ENCODE measurements around the gene SLC35A2. TPM values are rescaled to one million over a fixed set of nuclear protein-coding genes. Genes with fewer than 3 reads are reported as not detected.

SLC35A2 gene
- total RNA-seq, 1 experiment from 2014 or later = 12.7 TPM

GRCh38 chrX:48902776-48903175, 8.7 kb downstream of the SLC35A2 start:
- peaks cover 13% of the 10 kb centered on the region for H3K4me1 ChIP-seq (ENCODE audit: low read length)
- H3K4me2 ChIP-seq (ENCODE audit: low read depth, low read length, poor library complexity, severe bottlenecking) = no peak overlapping the region
- no peaks in the 10 kb centered on the region for H4K20me1 ChIP-seq (ENCODE audit: insufficient read depth, low read depth, low read length)
- H3K27ac ChIP-seq (ENCODE audit: low read length) = no peak overlapping the region
- H3K4me3 ChIP-seq (ENCODE audit: low read length) = no peak overlapping the region
- H3K27me3 ChIP-seq (ENCODE audit: low read length) = no peaks in the 10 kb centered on the region
- no peaks in the 10 kb centered on the region for H3K9me3 ChIP-seq (ENCODE audit: low read length)
- no peaks in the 10 kb centered on the region for H3K9me2 ChIP-seq (replicated peaks; ENCODE audit: insufficient read depth, low read length)
- DNase-seq = no peak
- H2AFZ ChIP-seq (ENCODE audit: low read length) = no peak overlapping the region
- no peaks in the 10 kb centered on the region for H3K36me3 ChIP-seq (ENCODE audit: insufficient read depth, low read length)
- H3K9ac ChIP-seq (ENCODE audit: low read length) = no peak overlapping the region
- peaks cover 10% of the 10 kb centered on the region for H3K79me2 ChIP-seq (ENCODE audit: low read length)

GRCh38 chrX:48902135-48902534, 9.3 kb downstream of the SLC35A2 start:
- peaks cover 13% of the 10 kb centered on the region for H3K79me2 ChIP-seq (ENCODE audit: low read length)
- H3K4me3 ChIP-seq (ENCODE audit: low read length) = no peak overlapping the region
- H3K9ac ChIP-seq (ENCODE audit: low read length) = no peak overlapping the region
- no peak overlapping the region for H3K4me2 ChIP-seq (ENCODE audit: low read depth, low read length, poor library complexity, severe bottlenecking)
- no peaks in the 10 kb centered on the region for H3K27me3 ChIP-seq (ENCODE audit: low read length)
- no peak for DNase-seq
- no peaks in the 10 kb centered on the region for H3K36me3 ChIP-seq (ENCODE audit: insufficient read depth, low read length)
- no peaks in the 10 kb centered on the region for H3K9me2 ChIP-seq (replicated peaks; ENCODE audit: insufficient read depth, low read length)
- peaks cover 13% of the 10 kb centered on the region for H3K4me1 ChIP-seq (ENCODE audit: low read length)
- H3K9me3 ChIP-seq (ENCODE audit: low read length) = no peaks in the 10 kb centered on the region
- H4K20me1 ChIP-seq (ENCODE audit: insufficient read depth, low read depth, low read length) = no peaks in the 10 kb centered on the region
- H2AFZ ChIP-seq (ENCODE audit: low read length) = no peak overlapping the region
- H3K27ac ChIP-seq (ENCODE audit: low read length) = no peak overlapping the region

- Histone ChIP-seq H3K9ac (ENCODE audit: low read length) (no peak overlapping the region), H3K27me3 (ENCODE audit: low read length) (no peaks in the 10 kb centered on the region), H3K4me2 (ENCODE audit: low read depth, low read length, poor library complexity, severe bottlenecking) (no peak overlapping the region), H3K4me3 (ENCODE audit: low read length) (no peak overlapping the region), H2AFZ (ENCODE audit: low read length) (no peak overlapping the region), H3K79me2 (ENCODE audit: low read length) (peaks cover 23% of the 10 kb centered on the region), H3K9me3 (ENCODE audit: low read length) (no peaks in the 10 kb centered on the region), H3K27ac (ENCODE audit: low read length) (no peak overlapping the region), H3K36me3 (ENCODE audit: insufficient read depth, low read length) (no peaks in the 10 kb centered on the region), H4K20me1 (ENCODE audit: insufficient read depth, low read depth, low read length) (no peaks in the 10 kb centered on the region), H3K4me1 (ENCODE audit: low read length) (peaks cover 19% of the 10 kb centered on the region), H3K9me2 (replicated peaks; ENCODE audit: insufficient read depth, low read length) (no peaks in the 10 kb centered on the region)
- DNase-seq = no peak
Measured at GRCh38 chrX:48901069-48901468, 10.4 kb downstream of the SLC35A2 start.

GRCh38 chrX:48899078-48899410, 12.4 kb downstream of the SLC35A2 start:
- peak overlapping the region; percentile 63 for H3K9ac ChIP-seq (ENCODE audit: low read length)
- H3K79me2 ChIP-seq (ENCODE audit: low read length) = peaks cover 23% of the 10 kb centered on the region
- no peaks in the 10 kb centered on the region for H3K27me3 ChIP-seq (ENCODE audit: low read length)
- no peak for DNase-seq
- H3K27ac ChIP-seq (ENCODE audit: low read length) = peak overlapping the region; percentile 84
- no peaks in the 10 kb centered on the region for H3K9me2 ChIP-seq (replicated peaks; ENCODE audit: insufficient read depth, low read length)
- peak overlapping the region; percentile 58; the same call in 1 of the 2 replicates for H3K4me3 ChIP-seq (ENCODE audit: low read length)
- peaks cover 19% of the 10 kb centered on the region for H3K4me1 ChIP-seq (ENCODE audit: low read length)
- no peaks in the 10 kb centered on the region for H3K36me3 ChIP-seq (ENCODE audit: insufficient read depth, low read length)
- H3K4me2 ChIP-seq (ENCODE audit: low read depth, low read length, poor library complexity, severe bottlenecking) = peak overlapping the region; percentile 79
- peaks cover 6% of the 10 kb centered on the region; the same call in 1 of the 2 replicates for H4K20me1 ChIP-seq (ENCODE audit: insufficient read depth, low read depth, low read length)
- H3K9me3 ChIP-seq (ENCODE audit: low read length) = no peaks in the 10 kb centered on the region
- H2AFZ ChIP-seq (ENCODE audit: low read length) = no peak overlapping the region

GRCh38 chrX:48897625-48898306, 13.7 kb downstream of the SLC35A2 start, which contains the start of the genes PQBP1 and TIMM17B:
Gene PQBP1, plus strand, starts transcription at chrX:48897930. Its CDS starts 580 bp downstream, at chrX:48898510.
Gene TIMM17B, minus strand, starts transcription at chrX:48897768. Its CDS starts 19 bp downstream, at chrX:48897749.
- Histone ChIP-seq H3K9me2 (replicated peaks; ENCODE audit: insufficient read depth, low read length) (no peaks in the 10 kb centered on the region), H3K36me3 (ENCODE audit: insufficient read depth, low read length) (no peaks in the 10 kb centered on the region), H3K9ac (ENCODE audit: low read length) (peak within 1 kb of the TSS; percentile 89), H4K20me1 (ENCODE audit: insufficient read depth, low read depth, low read length) (peaks cover 6% of the 10 kb centered on the region; the same call in 1 of the 2 replicates), H3K4me2 (ENCODE audit: low read depth, low read length, poor library complexity, severe bottlenecking) (peak within 1 kb of the TSS; percentile 79), H3K4me1 (ENCODE audit: low read length) (peaks cover 19% of the 10 kb centered on the region), H3K9me3 (ENCODE audit: low read length) (no peaks in the 10 kb centered on the region), H2AFZ (ENCODE audit: low read length) (peak within 1 kb of the TSS; percentile 61; the same call in 1 of the 2 replicates), H3K27ac (ENCODE audit: low read length) (peak within 1 kb of the TSS; percentile 84), H3K27me3 (ENCODE audit: low read length) (no peaks in the 10 kb centered on the region), H3K79me2 (ENCODE audit: low read length) (peaks cover 23% of the 10 kb centered on the region), H3K4me3 (ENCODE audit: low read length) (peak within 1 kb of the TSS; percentile 82)
- DNase-seq = peak; percentile 96

- Histone ChIP-seq H3K9ac (ENCODE audit: low read length) (peak overlapping the region; percentile 89), H3K27me3 (ENCODE audit: low read length) (no peaks in the 10 kb centered on the region), H4K20me1 (ENCODE audit: insufficient read depth, low read depth, low read length) (peaks cover 6% of the 10 kb centered on the region; the same call in 1 of the 2 replicates), H3K4me2 (ENCODE audit: low read depth, low read length, poor library complexity, severe bottlenecking) (peak overlapping the region; percentile 79), H2AFZ (ENCODE audit: low read length) (0 out of 2 replicates have a peak overlapping the region, but pooled peaks have one; percentile 61), H3K79me2 (ENCODE audit: low read length) (peaks cover 23% of the 10 kb centered on the region), H3K9me3 (ENCODE audit: low read length) (no peaks in the 10 kb centered on the region), H3K4me1 (ENCODE audit: low read length) (peaks cover 19% of the 10 kb centered on the region), H3K4me3 (ENCODE audit: low read length) (peak overlapping the region; percentile 82), H3K36me3 (ENCODE audit: insufficient read depth, low read length) (no peaks in the 10 kb centered on the region), H3K27ac (ENCODE audit: low read length) (peak overlapping the region; percentile 66; the same call in 1 of the 2 replicates), H3K9me2 (replicated peaks; ENCODE audit: insufficient read depth, low read length) (no peaks in the 10 kb centered on the region)
- peak; percentile 75 for DNase-seq
Measured at GRCh38 chrX:48897157-48897624, 14.3 kb downstream of the SLC35A2 start.

DNA sequence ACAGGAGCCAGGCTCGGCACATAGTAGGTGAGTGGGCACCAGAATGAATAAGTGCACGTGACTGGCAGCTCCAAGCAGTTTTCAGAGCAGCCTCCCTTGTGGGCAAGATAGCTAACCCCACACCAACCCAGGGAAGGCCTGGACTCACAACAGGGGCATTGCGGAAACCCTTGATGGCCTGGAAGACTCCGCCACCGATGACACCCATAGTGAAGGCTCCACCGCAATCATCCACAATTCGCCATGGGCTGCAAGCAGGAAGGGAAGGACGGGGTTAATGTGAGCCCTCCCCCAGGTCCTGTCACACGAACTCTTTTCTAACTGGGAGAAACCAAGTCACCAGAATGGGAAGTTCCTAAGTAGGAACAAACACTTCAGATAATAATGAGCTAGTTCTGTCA, 14.8 kb downstream of the SLC35A2 start:
- Histone ChIP-seq H3K27ac (ENCODE audit: low read length) (no peak overlapping the region), H3K4me2 (ENCODE audit: low read depth, low read length, poor library complexity, severe bottlenecking) (peak overlapping the region; percentile 79), H3K4me1 (ENCODE audit: low read length) (peaks cover 24% of the 10 kb centered on the region), H2AFZ (ENCODE audit: low read length) (no peak overlapping the region), H4K20me1 (ENCODE audit: insufficient read depth, low read depth, low read length) (peaks cover 6% of the 10 kb centered on the region; the same call in 1 of the 2 replicates), H3K9me2 (replicated peaks; ENCODE audit: insufficient read depth, low read length) (no peaks in the 10 kb centered on the region), H3K79me2 (ENCODE audit: low read length) (peaks cover 23% of the 10 kb centered on the region), H3K9me3 (ENCODE audit: low read length) (no peaks in the 10 kb centered on the region), H3K9ac (ENCODE audit: low read length) (peak overlapping the region; percentile 89), H3K27me3 (ENCODE audit: low read length) (no peaks in the 10 kb centered on the region), H3K4me3 (ENCODE audit: low read length) (peak overlapping the region; percentile 82), H3K36me3 (ENCODE audit: insufficient read depth, low read length) (no peaks in the 10 kb centered on the region)
- no peak for DNase-seq

GRCh38 chrX:48894891-48895290, 16.6 kb downstream of the SLC35A2 start:
- no peak overlapping the region for H3K4me2 ChIP-seq (ENCODE audit: low read depth, low read length, poor library complexity, severe bottlenecking)
- no peaks in the 10 kb centered on the region for H3K27me3 ChIP-seq (ENCODE audit: low read length)
- no peaks in the 10 kb centered on the region for H3K9me3 ChIP-seq (ENCODE audit: low read length)
- H3K27ac ChIP-seq (ENCODE audit: low read length) = no peak overlapping the region
- DNase-seq = no peak
- no peaks in the 10 kb centered on the region for H3K9me2 ChIP-seq (replicated peaks; ENCODE audit: insufficient read depth, low read length)
- peaks cover 23% of the 10 kb centered on the region for H3K79me2 ChIP-seq (ENCODE audit: low read length)
- H3K9ac ChIP-seq (ENCODE audit: low read length) = no peak overlapping the region
- H2AFZ ChIP-seq (ENCODE audit: low read length) = no peak overlapping the region
- peaks cover 30% of the 10 kb centered on the region for H3K4me1 ChIP-seq (ENCODE audit: low read length)
- peaks cover 6% of the 10 kb centered on the region; the same call in 1 of the 2 replicates for H4K20me1 ChIP-seq (ENCODE audit: insufficient read depth, low read depth, low read length)
- no peak overlapping the region for H3K4me3 ChIP-seq (ENCODE audit: low read length)
- H3K36me3 ChIP-seq (ENCODE audit: insufficient read depth, low read length) = no peaks in the 10 kb centered on the region
